Measurements from ENCODE around the gene UBE2J2. TPM values are rescaled to one million over a fixed set of nuclear protein-coding genes. Genes with fewer than 3 reads are reported as not detected.

Gene UBE2J2
- total RNA-seq, 4 donors from 2014 or later, result 9.5 to 66.1 (median 49.8) TPM

- Histone ChIP-seq H3K36me3 (no peaks in the 10 kb centered on the region), H3K27me3 (no peaks in the 10 kb centered on the region), H3K27ac (no peak overlapping the region), H3K9me3 (no peaks in the 10 kb centered on the region), H3K4me3 (no peak overlapping the region), H3K4me1 (peaks cover 0 to 14% of the 10 kb centered on the region in 2 donors)
- intact Hi-C loops (cut with DNase I; ENCODE audit: low total_unique reads), result no loop called here
- no peak for TF ChIP-seq CTCF (IDR thresholded peaks at IDR 0.05)
- TF ChIP-seq POLR2A (IDR thresholded peaks at IDR 0.05), result no peak
- DNase-seq, result no peak
These were observed 12.9 kb upstream of the UBE2J2 start for GRCh38 chr1:1286313-1287261.

GRCh38 chr1:1285611-1286311 lies 12.1 kb upstream of the UBE2J2 start:
- H3K27ac ChIP-seq, result no peak overlapping the region
- peaks cover 0 to 6% of the 10 kb centered on the region in 2 donors for H3K4me1 ChIP-seq
- no peak for DNase-seq
- no peaks in the 10 kb centered on the region for H3K36me3 ChIP-seq
- H3K4me3 ChIP-seq, result no peak overlapping the region
- no peaks in the 10 kb centered on the region for H3K27me3 ChIP-seq
- intact Hi-C loops (cut with DNase I; ENCODE audit: low total_unique reads), result no loop called here
- TF ChIP-seq CTCF (IDR thresholded peaks at IDR 0.05) (no peak), POLR2A (IDR thresholded peaks at IDR 0.05) (no peak)
- H3K9me3 ChIP-seq, result no peaks in the 10 kb centered on the region

GRCh38 chr1:1285102-1285571 lies 11.5 kb upstream of the UBE2J2 start:
- intact Hi-C loops (cut with DNase I; ENCODE audit: low total_unique reads), result no loop called here
- DNase-seq, result no peak

GRCh38 chr1:1284221-1285101 lies 10.8 kb upstream of the UBE2J2 start:
- H3K36me3 ChIP-seq, result no peaks in the 10 kb centered on the region
- no peak overlapping the region for H3K4me3 ChIP-seq
- H3K27ac ChIP-seq, result no peak overlapping the region
- TF ChIP-seq CTCF (IDR thresholded peaks at IDR 0.05) (no peak), POLR2A (IDR thresholded peaks at IDR 0.05) (no peak)
- no peaks in the 10 kb centered on the region for H3K27me3 ChIP-seq
- DNase-seq, result no peak
- H3K9me3 ChIP-seq, result no peaks in the 10 kb centered on the region
- intact Hi-C loops (cut with DNase I; ENCODE audit: low total_unique reads), result no loop called here
- H3K4me1 ChIP-seq, result no peaks in the 10 kb centered on the region

More at GRCh38 chr1:1285102-1285571, 11.5 kb upstream of the UBE2J2 start:
- Histone ChIP-seq H3K4me3 (no peak overlapping the region), H3K27ac (no peak overlapping the region), H3K4me1 (no peaks in the 10 kb centered on the region), H3K36me3 (no peaks in the 10 kb centered on the region), H3K27me3 (no peaks in the 10 kb centered on the region), H3K9me3 (no peaks in the 10 kb centered on the region)
- no peak for TF ChIP-seq POLR2A (IDR thresholded peaks at IDR 0.05)
- no peak for TF ChIP-seq CTCF (IDR thresholded peaks at IDR 0.05)
